Trophoblast cell (in vitro differentiated cells and primary cell): ENCODE measurements around the gene LPGAT1.

Source experiments
- DNase-seq, 2 donors: peaks; one replicate each; pipeline ENCODE4 v3.0.0-alpha.2; 2016
- H2AFZ ChIP-seq: 2 replicates; pipeline ENCODE4 v1.6.1; 2013; ENCODE audit warnings: low read length, moderate library complexity, mild to moderate bottlenecking; ENCODE audit not compliant: insufficient read depth, poor library complexity
- H2AK5ac ChIP-seq: 2 replicates; pipeline ENCODE4 v1.6.1; 2013; ENCODE audit warnings: mild to moderate bottlenecking, low read length
- H2BK120ac ChIP-seq: 2 replicates; pipeline ENCODE4 v1.6.1; 2013; ENCODE audit warnings: low read length, mild to moderate bottlenecking, moderate library complexity; ENCODE audit not compliant: insufficient read depth, poor library complexity
- H2BK12ac ChIP-seq: 2 replicates; pipeline ENCODE4 v1.6.1; 2013; ENCODE audit warnings: mild to moderate bottlenecking, low read length, moderate library complexity
- H2BK5ac ChIP-seq: 2 replicates; pipeline ENCODE4 v1.6.1; 2013; ENCODE audit warnings: low read length, low read depth, moderate library complexity, mild to moderate bottlenecking; ENCODE audit not compliant: poor library complexity
- H3K14ac ChIP-seq: 2 replicates; pipeline ENCODE4 v1.6.1; 2013; ENCODE audit warnings: mild to moderate bottlenecking, low read length
- H3K18ac ChIP-seq: 2 replicates; pipeline ENCODE4 v1.6.1; 2013; ENCODE audit warnings: mild to moderate bottlenecking, low read length
- H3K23ac ChIP-seq: 2 replicates; pipeline ENCODE4 v1.6.1; 2013; ENCODE audit warnings: low read length
- H3K27ac ChIP-seq: 2 replicates; pipeline ENCODE4 v1.5.1; 2013; ENCODE audit warnings: low read depth, mild to moderate bottlenecking, inconsistent platforms, low read length, moderate library complexity
- H3K27me3 ChIP-seq: 2 replicates; pipeline ENCODE4 v1.6.1; 2013; ENCODE audit warnings: inconsistent platforms, mild to moderate bottlenecking, low read length, moderate library complexity; ENCODE audit not compliant: insufficient read depth
- H3K36me3 ChIP-seq, 2 experiments: 1 replicate in 1 of 2; 2 replicates in 1 of 2; pipeline ENCODE4 v1.6.1; 2013; ENCODE audit warnings: low read length in 2 of 2, mild to moderate bottlenecking in 2 of 2, moderate library complexity in 1 of 2; ENCODE audit not compliant: insufficient read depth in 2 of 2, control insufficient read depth in 1 of 2
- H3K4ac ChIP-seq: 2 replicates; pipeline ENCODE4 v1.6.1; 2013; ENCODE audit warnings: low read depth, mild to moderate bottlenecking, low read length, moderate library complexity
- H3K4me1 ChIP-seq, 2 experiments: 1 replicate in 1 of 2; 2 replicates in 1 of 2; pipeline ENCODE4 v1.6.1; 2013; ENCODE audit warnings: low read length in 2 of 2, mild to moderate bottlenecking in 2 of 2, moderate library complexity in 1 of 2; ENCODE audit not compliant: insufficient read depth in 2 of 2, control insufficient read depth in 1 of 2
- H3K4me2 ChIP-seq: 2 replicates; pipeline ENCODE4 v1.6.1; 2013; ENCODE audit warnings: inconsistent platforms, mild to moderate bottlenecking, low read length, moderate library complexity
- H3K4me3 ChIP-seq: 2 replicates; pipeline ENCODE4 v1.5.1; 2013; ENCODE audit warnings: mild to moderate bottlenecking, low read depth, low read length, inconsistent platforms
- H3K79me1 ChIP-seq: one replicate; pipeline ENCODE4 v1.6.1; 2013; ENCODE audit warnings: low read length
- H3K79me2 ChIP-seq: 2 replicates; pipeline ENCODE4 v1.6.1; 2013; ENCODE audit warnings: low read length, mild to moderate bottlenecking; ENCODE audit not compliant: control insufficient read depth, insufficient read depth, poor library complexity
- H3K9ac ChIP-seq: 2 replicates; pipeline ENCODE4 v1.6.1; 2013; ENCODE audit warnings: mild to moderate bottlenecking, low read length
- H3K9me3 ChIP-seq: 2 replicates; pipeline ENCODE4 v1.6.1; 2013; ENCODE audit warnings: low read depth, mild to moderate bottlenecking, control low read depth, inconsistent platforms, low read length; ENCODE audit not compliant: insufficient read depth
- H4K12ac ChIP-seq: 2 replicates; pipeline ENCODE4 v1.6.1; 2013; ENCODE audit warnings: low read depth, mild to moderate bottlenecking, low read length, moderate library complexity
- H4K8ac ChIP-seq: 2 replicates; pipeline ENCODE4 v1.6.1; 2013; ENCODE audit warnings: low read depth, mild to moderate bottlenecking, low read length, moderate library complexity
- H4K91ac ChIP-seq: one replicate; pipeline ENCODE4 v1.6.1; 2013; ENCODE audit warnings: low read depth, mild to moderate bottlenecking, low read length, moderate library complexity
- WGBS: extraction: QIAGEN DNeasy Blood & Tissue Kit; methylation state at CpG from one replicate; pipeline ENCODE4 v1.1.7; 2013; ENCODE audit warnings: missing lambda C conversion rate; ENCODE audit not compliant: insufficient read length, insufficient coverage; ENCODE audit errors: extremely low coverage; 5-methylcytosine and 5-hydroxymethylcytosine counted together

Gene LPGAT1

GRCh38 chr1:211731456-211732292 lies 98.9 kb downstream of the LPGAT1 start:
- H3K27me3 ChIP-seq: no peaks in the 10 kb centered on the region
- no peak overlapping the region for H3K9ac ChIP-seq
- no peak overlapping the region for H2BK120ac ChIP-seq
- H2BK5ac ChIP-seq: no peak overlapping the region
- H3K36me3 ChIP-seq: no peaks in the 10 kb centered on the region
- no peaks in the 10 kb centered on the region for H3K79me2 ChIP-seq
- H2BK12ac ChIP-seq: no peak overlapping the region
- no peak overlapping the region for H4K8ac ChIP-seq
- peaks cover 7 to 14% of the 10 kb centered on the region in 2 experiments for H3K4me1 ChIP-seq
- no peak overlapping the region for H3K4me2 ChIP-seq
- no peak overlapping the region for H2AK5ac ChIP-seq
- H3K9me3 ChIP-seq: no peaks in the 10 kb centered on the region
- no peak overlapping the region for H3K14ac ChIP-seq
- H2AFZ ChIP-seq: no peak overlapping the region
- H3K4ac ChIP-seq: no peak overlapping the region
- no peak overlapping the region for H4K91ac ChIP-seq
- H3K79me1 ChIP-seq: peaks cover 6% of the 10 kb centered on the region
- H3K18ac ChIP-seq: no peak overlapping the region
- WGBS: no CpG with 5 or more reads among the region's 5 CpGs
- H3K23ac ChIP-seq: no peak overlapping the region
- no peak overlapping the region for H3K27ac ChIP-seq
- H4K12ac ChIP-seq: no peak overlapping the region
- no peak for DNase-seq
- no peak overlapping the region for H3K4me3 ChIP-seq

DNA sequence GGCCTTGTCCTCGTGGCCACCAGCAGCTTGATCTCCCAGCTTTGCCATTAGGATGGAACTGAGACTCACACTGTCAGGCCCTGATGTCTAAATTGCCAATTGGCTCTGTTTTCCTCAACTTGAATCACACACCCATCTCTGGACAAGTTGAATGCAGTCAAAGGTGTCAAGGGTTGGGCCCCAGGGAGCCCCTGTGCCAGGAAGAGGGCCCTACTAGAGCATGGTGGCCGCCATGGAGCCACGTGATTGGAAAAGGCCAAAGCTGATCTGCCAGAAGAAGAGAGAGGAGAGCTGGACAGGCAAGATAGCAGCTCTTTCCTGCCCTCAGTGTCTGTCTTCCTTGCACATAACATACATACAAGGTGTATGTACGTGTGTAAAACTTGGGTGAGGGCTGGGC lies 100.2 kb downstream of the LPGAT1 start:
- no peak overlapping the region for H4K12ac ChIP-seq
- peak overlapping the region; percentile 19 for H3K9ac ChIP-seq
- no peak overlapping the region for H3K27ac ChIP-seq
- H3K79me2 ChIP-seq: no peaks in the 10 kb centered on the region
- H3K4ac ChIP-seq: no peak overlapping the region
- no peak overlapping the region for H3K23ac ChIP-seq
- no peak overlapping the region for H2BK12ac ChIP-seq
- no peak for DNase-seq
- H3K4me3 ChIP-seq: no peak overlapping the region
- no peak overlapping the region for H3K14ac ChIP-seq
- H3K4me2 ChIP-seq: no peak overlapping the region
- peaks cover 0 to 4% of the 10 kb centered on the region in 2 experiments for H3K4me1 ChIP-seq
- WGBS: no CpG with 5 or more reads among the region's 4 CpGs
- H2BK5ac ChIP-seq: no peak overlapping the region
- H3K18ac ChIP-seq: no peak overlapping the region
- no peak overlapping the region for H2BK120ac ChIP-seq
- no peaks in the 10 kb centered on the region for H3K27me3 ChIP-seq
- no peak overlapping the region for H2AFZ ChIP-seq
- H3K79me1 ChIP-seq: no peaks in the 10 kb centered on the region
- no peak overlapping the region for H4K91ac ChIP-seq
- no peak overlapping the region for H2AK5ac ChIP-seq
- no peaks in the 10 kb centered on the region for H3K9me3 ChIP-seq
- no peaks in the 10 kb centered on the region for H3K36me3 ChIP-seq
- no peak overlapping the region for H4K8ac ChIP-seq

GRCh38 chr1:211729238-211729637 lies 101.3 kb downstream of the LPGAT1 start:
- Histone ChIP-seq H4K91ac (no peak overlapping the region), H3K79me1 (no peaks in the 10 kb centered on the region), H4K8ac (no peak overlapping the region), H3K36me3 (no peaks in the 10 kb centered on the region), H3K9ac (no peak overlapping the region), H2BK12ac (no peak overlapping the region), H3K4me2 (no peak overlapping the region), H3K27me3 (no peaks in the 10 kb centered on the region), H2AFZ (no peak overlapping the region), H3K79me2 (no peaks in the 10 kb centered on the region), H2AK5ac (no peak overlapping the region), H3K9me3 (no peaks in the 10 kb centered on the region), H3K4me3 (no peak overlapping the region), H3K18ac (no peak overlapping the region), H3K4me1 (no peaks in the 10 kb centered on the region), H3K4ac (no peak overlapping the region), H3K27ac (no peak overlapping the region), H3K23ac (no peak overlapping the region), H2BK120ac (no peak overlapping the region), H3K14ac (no peak overlapping the region), H4K12ac (no peak overlapping the region), H2BK5ac (no peak overlapping the region)
- no CpG with 5 or more reads among the region's 7 CpGs for WGBS
- no peak for DNase-seq

- no peaks in the 10 kb centered on the region for H3K79me1 ChIP-seq
- H2BK120ac ChIP-seq: no peak overlapping the region
- no peak for DNase-seq
- H3K27ac ChIP-seq: no peak overlapping the region
- WGBS: no CpG with 5 or more reads among the region's 4 CpGs
- H4K91ac ChIP-seq: no peak overlapping the region
- H2BK12ac ChIP-seq: no peak overlapping the region
- H3K27me3 ChIP-seq: no peaks in the 10 kb centered on the region
- no peak overlapping the region for H3K23ac ChIP-seq
- H3K9ac ChIP-seq: no peak overlapping the region
- no peak overlapping the region for H4K8ac ChIP-seq
- H2BK5ac ChIP-seq: no peak overlapping the region
- H3K4ac ChIP-seq: no peak overlapping the region
- H2AFZ ChIP-seq: no peak overlapping the region
- no peak overlapping the region for H4K12ac ChIP-seq
- no peak overlapping the region for H3K18ac ChIP-seq
- no peak overlapping the region for H3K14ac ChIP-seq
- H3K36me3 ChIP-seq: no peaks in the 10 kb centered on the region
- no peak overlapping the region for H3K4me3 ChIP-seq
- no peaks in the 10 kb centered on the region for H3K9me3 ChIP-seq
- no peak overlapping the region for H2AK5ac ChIP-seq
- no peak overlapping the region for H3K4me2 ChIP-seq
- no peaks in the 10 kb centered on the region for H3K4me1 ChIP-seq
- H3K79me2 ChIP-seq: no peaks in the 10 kb centered on the region
Observed at GRCh38 chr1:211726467-211726995, 104.0 kb downstream of the LPGAT1 start.
